ENCODE data around the gene TIMM21.

- TF ChIP-seq, protein P1, sequence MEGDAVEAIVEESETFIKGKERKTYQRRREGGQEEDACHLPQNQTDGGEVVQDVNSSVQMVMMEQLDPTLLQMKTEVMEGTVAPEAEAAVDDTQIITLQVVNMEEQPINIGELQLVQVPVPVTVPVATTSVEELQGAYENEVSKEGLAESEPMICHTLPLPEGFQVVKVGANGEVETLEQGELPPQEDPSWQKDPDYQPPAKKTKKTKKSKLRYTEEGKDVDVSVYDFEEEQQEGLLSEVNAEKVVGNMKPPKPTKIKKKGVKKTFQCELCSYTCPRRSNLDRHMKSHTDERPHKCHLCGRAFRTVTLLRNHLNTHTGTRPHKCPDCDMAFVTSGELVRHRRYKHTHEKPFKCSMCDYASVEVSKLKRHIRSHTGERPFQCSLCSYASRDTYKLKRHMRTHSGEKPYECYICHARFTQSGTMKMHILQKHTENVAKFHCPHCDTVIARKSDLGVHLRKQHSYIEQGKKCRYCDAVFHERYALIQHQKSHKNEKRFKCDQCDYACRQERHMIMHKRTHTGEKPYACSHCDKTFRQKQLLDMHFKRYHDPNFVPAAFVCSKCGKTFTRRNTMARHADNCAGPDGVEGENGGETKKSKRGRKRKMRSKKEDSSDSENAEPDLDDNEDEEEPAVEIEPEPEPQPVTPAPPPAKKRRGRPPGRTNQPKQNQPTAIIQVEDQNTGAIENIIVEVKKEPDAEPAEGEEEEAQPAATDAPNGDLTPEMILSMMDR (IDR thresholded peaks at IDR 0.05) = no peak
- TF ChIP-seq, protein P2, sequence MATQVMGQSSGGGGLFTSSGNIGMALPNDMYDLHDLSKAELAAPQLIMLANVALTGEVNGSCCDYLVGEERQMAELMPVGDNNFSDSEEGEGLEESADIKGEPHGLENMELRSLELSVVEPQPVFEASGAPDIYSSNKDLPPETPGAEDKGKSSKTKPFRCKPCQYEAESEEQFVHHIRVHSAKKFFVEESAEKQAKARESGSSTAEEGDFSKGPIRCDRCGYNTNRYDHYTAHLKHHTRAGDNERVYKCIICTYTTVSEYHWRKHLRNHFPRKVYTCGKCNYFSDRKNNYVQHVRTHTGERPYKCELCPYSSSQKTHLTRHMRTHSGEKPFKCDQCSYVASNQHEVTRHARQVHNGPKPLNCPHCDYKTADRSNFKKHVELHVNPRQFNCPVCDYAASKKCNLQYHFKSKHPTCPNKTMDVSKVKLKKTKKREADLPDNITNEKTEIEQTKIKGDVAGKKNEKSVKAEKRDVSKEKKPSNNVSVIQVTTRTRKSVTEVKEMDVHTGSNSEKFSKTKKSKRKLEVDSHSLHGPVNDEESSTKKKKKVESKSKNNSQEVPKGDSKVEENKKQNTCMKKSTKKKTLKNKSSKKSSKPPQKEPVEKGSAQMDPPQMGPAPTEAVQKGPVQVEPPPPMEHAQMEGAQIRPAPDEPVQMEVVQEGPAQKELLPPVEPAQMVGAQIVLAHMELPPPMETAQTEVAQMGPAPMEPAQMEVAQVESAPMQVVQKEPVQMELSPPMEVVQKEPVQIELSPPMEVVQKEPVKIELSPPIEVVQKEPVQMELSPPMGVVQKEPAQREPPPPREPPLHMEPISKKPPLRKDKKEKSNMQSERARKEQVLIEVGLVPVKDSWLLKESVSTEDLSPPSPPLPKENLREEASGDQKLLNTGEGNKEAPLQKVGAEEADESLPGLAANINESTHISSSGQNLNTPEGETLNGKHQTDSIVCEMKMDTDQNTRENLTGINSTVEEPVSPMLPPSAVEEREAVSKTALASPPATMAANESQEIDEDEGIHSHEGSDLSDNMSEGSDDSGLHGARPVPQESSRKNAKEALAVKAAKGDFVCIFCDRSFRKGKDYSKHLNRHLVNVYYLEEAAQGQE (IDR thresholded peaks at IDR 0.05; ENCODE audit: insufficient read depth in 1 of 2, low read depth in 2 of 2, low read length in 1 of 2) = no peak
- TF ChIP-seq POLR2AphosphoS5 (IDR thresholded peaks at IDR 0.05; ENCODE audit: low read depth, low read length) = no peak
- no peak for TF ChIP-seq SIN3A (IDR thresholded peaks at IDR 0.05; ENCODE audit: borderline replicate concordance, insufficient read depth, low read depth, low read length)
- no peak for TF ChIP-seq TCF7L2 (IDR thresholded peaks at IDR 0.05; ENCODE audit: low read depth, low read length)
Measured at GRCh38 chr18:74139411-74139810, 8.9 kb upstream of the TIMM21 start.
